OCI-LY3 (cell line): Measurements from ENCODE around the gene EBNA1BP2.

ENCODE experiments used
- EZH2phosphoT487 ChIP-seq: fragments of 200-600 bp; shearing (Covaris generic); IDR thresholded peaks from 2 replicates; pipeline ENCODE4 v1.6.1; 2018; ENCODE audit warnings: antibody characterized with exemption, mixed run types, low read depth
- TF ChIP-seq, protein P1 (sequence below): fragments of 200-600, 300-600 bp; sonication (generic); IDR thresholded peaks from 2 replicates; pipeline ENCODE4 v1.5.1; 2014; ENCODE audit warnings: antibody characterized with exemption, low read length, low read depth

DNA sequence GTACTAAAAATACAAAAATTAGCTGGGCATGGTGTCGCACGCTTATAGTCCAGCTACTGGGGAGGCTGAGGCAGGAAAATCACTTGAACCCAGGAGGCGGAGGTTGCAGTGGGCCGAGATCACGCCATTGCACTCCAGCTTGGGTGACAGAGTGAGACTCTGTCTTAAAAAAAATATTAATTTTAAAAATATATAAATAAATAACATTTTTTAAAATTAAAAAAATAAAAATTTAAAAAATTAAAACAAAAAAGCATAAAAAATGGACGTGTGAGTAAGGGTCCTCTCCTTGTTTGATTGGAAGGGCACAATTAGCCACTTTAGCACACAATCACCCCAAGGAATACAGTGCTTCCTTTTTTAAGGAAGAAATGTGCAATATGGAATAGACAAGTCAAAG lies 18.6 kb downstream of the EBNA1BP2 start:
- TF ChIP-seq, protein P1, sequence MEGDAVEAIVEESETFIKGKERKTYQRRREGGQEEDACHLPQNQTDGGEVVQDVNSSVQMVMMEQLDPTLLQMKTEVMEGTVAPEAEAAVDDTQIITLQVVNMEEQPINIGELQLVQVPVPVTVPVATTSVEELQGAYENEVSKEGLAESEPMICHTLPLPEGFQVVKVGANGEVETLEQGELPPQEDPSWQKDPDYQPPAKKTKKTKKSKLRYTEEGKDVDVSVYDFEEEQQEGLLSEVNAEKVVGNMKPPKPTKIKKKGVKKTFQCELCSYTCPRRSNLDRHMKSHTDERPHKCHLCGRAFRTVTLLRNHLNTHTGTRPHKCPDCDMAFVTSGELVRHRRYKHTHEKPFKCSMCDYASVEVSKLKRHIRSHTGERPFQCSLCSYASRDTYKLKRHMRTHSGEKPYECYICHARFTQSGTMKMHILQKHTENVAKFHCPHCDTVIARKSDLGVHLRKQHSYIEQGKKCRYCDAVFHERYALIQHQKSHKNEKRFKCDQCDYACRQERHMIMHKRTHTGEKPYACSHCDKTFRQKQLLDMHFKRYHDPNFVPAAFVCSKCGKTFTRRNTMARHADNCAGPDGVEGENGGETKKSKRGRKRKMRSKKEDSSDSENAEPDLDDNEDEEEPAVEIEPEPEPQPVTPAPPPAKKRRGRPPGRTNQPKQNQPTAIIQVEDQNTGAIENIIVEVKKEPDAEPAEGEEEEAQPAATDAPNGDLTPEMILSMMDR, result no peak
- no peak for TF ChIP-seq EZH2phosphoT487
